ENCODE data around the gene ZNF782.
A peak's percentile ranks its signal among the peaks of the same experiment; 100 is the strongest.

DNA sequence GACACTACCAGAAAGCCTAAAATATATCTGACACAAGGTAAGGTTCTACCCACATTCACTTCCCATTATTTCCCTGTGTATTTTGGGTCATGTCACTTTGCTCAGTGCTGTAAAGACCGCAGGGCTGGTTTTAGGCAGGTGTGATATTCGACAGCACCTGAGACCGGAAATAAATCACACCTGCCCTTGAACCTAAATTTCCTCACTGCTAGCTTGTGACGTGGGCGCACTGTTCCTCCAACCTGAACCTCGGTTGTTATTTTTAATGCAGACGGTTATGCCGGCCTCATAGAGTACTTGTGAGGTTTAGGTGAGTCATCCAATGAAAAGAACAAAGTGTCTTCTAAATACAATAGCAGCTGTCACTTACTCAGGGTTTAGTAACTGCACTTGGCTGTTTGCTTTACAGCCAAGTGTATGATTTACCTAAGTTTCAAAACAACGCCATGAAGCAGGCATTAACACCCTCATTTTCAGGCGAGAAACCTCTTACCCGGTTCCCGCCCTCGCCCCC, 20.7 kb upstream of the ZNF782 start:
- TF ChIP-seq CTCF (IDR thresholded peaks at IDR 0.05): no peak
- peak in 1 of 2 donors; percentile 43 for TF ChIP-seq POLR2A (IDR thresholded peaks at IDR 0.05)

Data from thyroid gland (tissue), 4 donors.